NK-92 treated with Interleukin-12 subunit alpha and Interleukin-12 subunit beta, amount 100 ng/mL, for 24 hours (cell line): ENCODE data around the gene SLC29A3.

Experiments used
- DNase-seq: peaks from one replicate; lab custom pipeline; 2025; lab: John Stamatoyannopoulos, UW

The SLC29A3 gene

DNA sequence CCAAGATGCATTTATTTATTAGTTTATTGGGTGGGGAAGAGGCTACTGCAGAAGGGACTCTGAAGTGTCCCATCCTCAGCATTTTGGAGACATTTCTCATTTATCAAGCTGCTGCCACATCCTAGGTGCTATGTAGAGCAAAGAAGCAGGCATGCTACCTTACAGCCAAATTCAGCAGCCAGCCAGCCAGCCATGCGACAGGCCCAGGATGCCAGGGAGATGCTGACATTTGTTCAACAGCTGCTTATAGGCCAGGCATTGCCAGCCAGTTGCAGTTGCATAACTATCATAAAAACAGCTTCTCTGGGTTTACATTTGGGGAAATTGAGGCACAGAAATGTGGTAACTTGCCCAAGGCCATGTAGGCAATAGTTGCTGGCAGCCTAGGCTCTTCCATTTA is 2.3 kb downstream of the SLC29A3 start:
- no peak for DNase-seq

DNA sequence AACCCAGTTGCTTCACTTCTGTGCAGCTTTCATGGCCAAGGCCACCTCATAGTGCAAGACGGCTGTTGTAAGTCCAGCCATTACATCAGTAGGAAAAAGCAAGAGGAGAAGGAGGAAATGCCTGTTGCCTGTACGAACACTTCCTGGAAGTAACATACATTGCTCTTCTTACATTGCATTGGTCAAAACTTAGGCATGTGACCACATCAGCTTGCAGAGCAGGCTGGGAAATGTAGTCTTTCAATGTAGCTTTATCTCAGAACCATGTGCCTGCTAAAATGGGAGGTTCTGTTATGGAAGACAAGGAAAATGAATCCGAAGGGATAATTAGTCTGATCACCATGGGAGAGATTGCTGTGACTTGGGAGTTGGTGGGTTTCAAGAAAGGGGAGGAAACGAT is 4.3 kb downstream of the SLC29A3 start:
- DNase-seq, result no peak

DNA sequence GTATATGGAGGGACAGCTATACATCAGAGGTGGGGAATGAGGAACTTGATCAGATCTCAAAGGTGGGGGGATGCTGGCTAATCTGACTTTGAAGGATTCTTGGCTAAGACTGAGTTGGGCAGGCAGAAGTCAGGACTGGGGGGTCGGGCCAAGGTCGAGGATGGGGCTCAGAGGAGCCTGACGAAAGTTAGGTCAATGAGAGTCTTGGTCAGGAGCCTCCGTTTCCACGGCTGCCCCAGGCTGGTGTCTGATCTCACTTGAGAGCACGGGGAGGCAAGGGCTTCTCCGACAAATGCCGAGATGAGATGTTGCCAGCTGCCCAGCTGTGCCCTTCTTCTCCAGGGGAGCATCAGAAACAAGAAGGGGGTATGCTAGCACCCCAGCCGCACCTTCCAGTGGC is 5.7 kb downstream of the SLC29A3 start:
- DNase-seq, result no peak

DNA sequence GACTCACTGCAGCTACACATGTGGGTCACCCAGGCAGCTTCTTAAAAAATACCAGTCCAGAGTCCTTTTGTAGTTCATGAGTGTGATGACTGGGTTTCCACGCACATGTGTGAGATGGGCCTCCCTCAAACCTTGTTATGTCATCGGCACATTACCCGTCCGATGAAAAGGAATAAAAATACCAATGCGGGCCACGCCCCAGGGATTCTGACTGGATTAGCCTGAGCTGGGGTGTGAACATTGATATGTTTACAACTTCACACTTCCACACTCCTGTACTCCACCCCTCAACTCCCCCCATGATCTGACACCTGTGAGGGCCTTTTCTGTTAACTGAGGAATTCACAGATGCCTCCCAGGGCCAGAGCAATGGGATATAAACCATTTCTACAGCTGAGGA is 6.2 kb downstream of the SLC29A3 start:
- no peak for DNase-seq

DNA sequence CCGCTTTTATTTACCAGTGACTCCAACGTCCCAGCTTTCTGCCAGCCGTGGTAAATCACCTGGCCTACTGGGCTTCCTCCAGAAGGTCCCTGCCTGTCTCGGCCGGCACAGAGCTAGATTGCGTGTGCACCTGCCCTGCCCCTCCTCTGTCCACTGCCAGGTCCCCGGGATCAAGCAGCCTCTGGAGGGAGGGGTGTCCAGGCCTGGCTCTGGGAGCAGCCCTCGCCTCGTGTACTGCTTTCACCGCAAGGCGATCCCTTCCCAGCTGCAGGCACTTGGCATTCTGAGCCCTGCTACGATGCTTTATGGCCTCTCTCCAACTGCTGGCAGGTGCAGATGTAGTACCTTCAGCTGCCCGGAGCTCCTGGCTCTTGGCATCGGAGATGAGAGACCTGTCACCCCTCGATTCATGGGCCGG is 7.4 kb downstream of the SLC29A3 start:
- DNase-seq, result no peak

DNA sequence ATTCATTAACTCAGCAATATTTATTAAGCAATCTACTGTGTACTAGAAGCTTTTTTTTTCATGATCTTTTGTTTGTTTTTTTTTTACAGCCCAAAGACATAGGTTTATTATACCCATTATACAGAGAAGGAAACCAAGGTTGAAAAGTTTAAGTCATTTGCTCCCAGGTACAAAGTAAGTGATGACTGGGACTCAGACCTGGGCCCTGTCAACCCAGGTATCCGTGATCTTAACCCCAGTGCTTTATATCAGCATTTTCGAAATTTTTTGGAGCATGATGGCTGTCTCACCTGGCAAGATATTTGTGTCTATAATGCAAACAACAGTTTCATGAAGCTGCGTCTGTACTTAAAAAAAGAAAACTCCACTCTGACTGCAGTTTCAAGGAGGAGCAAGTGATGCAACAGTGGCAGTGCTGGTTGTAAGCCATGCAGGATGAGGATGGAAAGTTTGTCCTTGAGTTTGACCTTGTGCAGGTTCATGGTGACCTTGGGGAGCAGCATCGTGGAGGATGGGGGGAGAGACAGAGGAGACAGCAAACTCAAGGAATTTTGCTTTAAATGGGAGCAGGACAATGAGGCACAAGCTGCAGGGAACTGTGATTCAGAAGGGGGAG is 11.8 kb downstream of the SLC29A3 start:
- DNase-seq, result no peak

DNA sequence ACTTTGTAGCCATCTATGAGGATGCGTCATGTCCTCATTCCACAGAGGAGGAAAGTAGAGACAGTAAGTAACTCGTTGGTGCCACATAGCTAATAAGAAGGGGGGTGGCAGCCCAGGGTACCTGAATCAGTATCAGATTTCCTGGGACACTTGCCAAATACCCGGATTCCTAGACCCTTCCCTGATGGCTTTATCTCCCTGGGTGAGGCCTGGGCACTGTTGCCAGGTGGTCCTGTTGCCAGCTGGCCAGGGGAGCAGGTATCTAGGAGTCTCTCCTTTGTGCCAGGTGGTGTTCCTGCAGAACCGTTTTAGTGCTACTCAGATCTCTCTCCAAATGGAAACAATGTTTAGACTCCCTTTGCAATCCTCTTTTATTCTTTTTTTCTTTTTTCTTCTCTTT is 12.7 kb downstream of the SLC29A3 start:
- no peak for DNase-seq

DNA sequence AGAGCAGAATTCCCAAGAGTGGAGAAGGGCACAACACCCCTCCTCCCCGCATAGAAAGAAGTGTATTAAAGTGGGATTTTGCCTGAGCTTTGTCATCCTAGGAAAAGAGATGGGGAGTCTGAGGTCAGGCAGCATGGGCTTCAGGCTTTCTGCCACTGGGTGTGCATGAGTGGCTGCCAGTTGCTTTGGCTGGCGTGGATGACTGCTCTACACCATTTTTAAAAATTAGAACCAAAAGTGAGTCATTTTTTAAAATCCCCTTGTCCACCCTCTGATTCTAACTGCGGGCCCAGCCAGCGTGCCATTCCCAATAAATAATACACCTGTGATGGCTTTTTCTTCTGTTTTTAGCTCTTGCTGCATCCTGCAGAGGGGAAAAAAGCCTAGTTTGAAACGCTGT is 13.4 kb downstream of the SLC29A3 start:
- DNase-seq, result no peak

DNA sequence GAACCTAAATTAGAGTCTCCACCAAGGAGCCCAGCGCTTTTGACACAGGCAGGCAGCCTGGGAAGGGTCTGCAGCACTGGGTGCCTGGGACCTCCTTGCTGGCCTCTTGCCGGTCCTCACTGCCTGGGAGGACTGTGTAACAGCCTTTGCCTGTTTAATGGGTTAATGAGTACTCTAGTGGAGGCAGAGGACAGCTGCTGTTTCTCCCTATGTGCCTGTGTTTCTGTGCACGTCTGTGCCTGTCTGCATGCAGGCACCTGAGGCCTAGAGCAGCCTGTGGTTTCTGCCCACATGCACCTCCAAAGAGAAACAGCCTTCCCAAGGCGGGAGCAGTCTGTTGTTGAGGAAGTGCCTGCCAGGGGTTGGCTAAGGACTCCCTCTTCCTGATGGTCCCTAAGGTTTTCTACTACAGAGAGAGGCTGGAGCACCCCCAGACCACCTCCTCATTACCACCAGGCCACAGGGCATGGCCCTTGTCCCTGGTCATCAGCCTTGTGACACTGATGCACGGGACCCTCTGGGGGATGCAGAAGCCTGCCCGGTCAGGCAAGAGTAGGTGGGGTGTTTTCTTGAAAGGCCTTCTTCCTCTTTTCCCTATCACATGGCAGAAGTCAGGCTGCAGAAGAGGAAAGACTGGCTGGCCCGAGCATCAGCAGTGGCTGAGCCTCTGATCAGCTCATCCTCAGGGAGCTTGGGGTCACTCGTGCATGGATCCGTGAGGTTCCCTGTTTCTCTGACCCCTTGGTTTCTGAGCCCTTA is 14.2 kb downstream of the SLC29A3 start:
- DNase-seq, result no peak

DNA sequence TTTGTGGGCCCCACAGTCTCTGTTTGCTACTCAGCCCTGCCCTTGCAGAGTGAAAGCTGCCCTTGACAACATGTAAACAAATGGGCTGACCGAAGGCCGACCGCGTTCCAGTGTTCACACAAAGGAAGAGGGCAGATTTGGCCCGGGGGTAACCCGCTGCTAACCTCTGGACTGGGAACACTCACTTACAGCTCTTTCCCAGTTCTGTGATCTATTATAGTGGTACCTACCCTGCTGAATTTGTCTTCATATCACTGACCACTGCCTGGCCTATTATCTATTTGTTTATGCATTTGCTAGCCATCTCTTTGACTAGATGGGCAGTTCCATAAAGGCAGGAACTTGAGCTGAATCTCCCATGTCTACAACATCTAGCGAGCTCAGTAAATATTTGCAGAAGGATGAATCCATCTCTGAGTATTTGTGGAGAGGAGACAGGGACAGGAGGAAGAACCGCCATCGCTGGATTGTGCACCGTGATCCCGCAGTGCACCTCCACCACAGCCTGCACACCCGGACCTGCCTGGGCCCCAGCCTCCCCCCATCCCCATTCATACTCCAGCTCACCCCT is 15.2 kb downstream of the SLC29A3 start:
- DNase-seq, result no peak

DNA sequence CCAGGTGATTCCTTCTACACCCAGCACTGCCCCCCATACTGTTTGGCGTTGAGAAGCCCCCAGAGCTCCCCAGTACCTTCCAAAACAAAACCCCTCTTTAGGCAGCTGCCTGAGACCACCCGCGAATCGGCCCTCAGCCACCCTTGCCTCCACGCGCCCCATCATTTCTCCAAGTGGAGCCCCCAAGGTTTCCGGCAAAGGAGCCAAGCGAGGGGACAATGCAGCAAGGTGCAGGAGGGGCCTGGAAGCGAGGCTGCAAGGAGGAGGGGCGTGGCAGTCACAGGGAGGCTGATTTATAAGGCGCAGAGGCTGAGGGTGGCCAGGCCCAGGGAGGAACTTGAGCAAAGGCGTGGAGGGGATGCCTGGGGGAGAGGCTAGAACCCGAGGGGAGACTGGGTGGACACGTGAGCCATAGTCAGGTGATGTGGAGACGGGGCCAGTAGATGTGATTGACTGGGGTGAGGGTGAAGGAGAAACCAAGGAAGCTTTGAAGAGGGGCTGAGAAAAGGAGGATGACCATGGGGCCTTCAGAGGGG is 16.2 kb downstream of the SLC29A3 start:
- DNase-seq, result no peak

DNA sequence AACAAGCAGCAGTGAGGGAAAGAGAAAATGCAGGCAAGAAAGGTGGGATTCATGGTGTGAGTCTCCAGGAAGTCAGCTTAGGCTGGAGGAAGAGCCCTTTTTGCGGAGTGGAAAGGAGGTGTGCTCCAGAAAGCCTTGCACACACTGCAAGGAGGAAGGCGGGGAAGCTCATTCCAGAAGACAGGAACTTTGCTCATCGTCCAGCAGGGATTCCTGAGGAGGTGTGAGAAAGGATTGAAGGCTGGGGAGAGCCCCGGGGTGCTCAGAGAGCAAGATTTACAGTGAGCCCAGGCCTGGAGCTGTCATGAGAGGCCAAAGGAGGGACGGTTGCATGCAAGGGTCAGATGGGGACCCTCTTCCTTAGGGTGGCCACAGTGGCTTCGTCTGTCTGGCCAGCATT is 17.6 kb downstream of the SLC29A3 start:
- DNase-seq, result no peak

DNA sequence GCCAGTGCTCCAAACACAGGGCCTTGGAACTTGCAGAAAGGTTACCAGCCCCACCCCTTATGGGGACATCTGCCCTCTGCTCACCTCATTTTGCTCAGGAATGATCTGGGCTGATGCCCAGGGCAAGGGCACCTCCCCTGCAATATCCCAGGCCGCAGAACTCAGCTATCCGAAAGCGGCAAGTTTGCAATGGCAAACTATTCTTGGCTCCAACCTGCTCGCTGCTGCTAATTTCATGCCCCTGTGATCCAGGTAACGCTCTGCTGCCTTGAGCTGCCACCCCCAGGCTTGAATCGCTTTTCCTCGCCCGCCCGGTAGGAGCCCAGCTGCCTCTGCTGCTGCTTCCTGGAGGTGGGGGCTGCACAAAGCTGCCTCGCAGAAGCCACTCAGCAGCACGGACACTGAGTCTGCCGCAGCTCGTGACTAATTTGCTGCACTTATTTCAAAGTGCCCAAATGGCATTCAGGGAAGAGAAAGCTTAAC is 18.2 kb downstream of the SLC29A3 start:
- DNase-seq, result no peak

DNA sequence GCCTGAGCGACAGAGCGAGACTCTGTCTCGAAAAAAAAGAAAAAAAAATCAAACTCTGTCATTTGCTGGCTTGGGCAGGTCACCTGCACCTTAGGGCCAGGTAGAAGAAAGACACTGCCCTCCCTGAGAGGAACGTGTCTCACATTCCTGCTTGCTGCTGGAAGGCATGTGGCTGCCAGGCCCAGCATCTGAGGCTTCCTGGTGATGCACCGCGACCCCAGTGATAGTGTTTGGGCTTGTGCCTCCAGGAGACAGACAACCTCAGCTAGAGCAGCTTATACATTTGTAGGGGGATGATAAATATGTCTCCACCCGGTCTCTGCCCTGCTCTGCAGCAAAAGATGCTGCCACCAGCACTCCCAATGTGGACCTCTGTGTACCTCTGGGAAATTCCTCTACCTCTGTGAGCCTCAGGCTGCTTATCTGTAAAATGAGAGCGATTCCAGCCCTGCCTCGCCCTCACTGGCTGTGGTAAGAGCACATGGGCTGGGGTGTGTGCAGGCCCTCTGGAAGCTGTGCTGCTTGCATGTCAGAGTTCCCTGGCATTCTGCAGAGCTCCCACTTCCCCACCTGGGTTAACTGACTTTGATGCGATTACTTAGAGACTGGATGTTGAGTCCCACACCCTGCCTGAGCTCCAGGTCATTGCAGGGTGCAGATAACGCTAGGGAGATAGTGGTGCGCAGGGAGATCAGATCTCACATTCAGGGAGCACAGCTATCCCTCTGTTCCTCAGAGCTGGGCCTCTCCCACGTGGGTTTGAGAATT is 19.9 kb downstream of the SLC29A3 start:
- no peak for DNase-seq

DNA sequence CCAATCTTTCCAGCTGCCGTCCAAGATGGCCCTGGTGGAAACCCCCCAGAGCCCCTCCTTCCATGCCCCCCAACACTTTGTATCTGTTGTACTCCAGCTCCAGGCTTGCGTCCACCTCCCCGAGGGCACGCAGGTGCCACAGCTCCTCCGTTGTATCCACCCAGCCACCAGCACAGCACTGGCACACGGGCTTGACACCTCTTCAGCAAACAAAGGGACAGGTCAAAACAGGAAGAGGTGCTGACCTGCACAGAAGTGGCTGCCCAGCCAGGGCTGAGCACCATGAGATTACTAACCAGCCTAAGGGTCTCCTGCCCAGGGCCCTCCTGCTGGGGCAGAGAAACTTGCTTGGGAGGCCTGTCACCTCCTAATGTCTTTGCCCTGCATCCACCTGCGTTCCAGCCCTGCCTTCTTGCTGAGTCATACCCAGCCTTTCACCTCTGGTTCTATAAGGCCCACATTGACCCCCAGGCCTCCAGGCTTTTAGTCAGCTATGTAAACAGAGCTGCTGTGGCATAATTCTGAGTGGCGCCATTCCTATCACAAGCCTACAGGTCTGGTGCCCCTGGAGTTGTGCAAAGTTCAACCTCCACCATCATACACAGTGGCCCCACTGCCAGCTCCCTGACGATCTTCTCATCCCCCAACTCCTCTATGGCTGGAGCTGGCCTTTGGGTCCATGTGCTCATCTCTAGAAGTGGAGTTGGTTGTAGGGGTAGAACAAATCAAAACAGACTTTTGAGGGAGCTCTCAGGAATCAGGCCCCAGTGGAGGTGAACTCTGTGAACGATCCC is 20.9 kb downstream of the SLC29A3 start:
- DNase-seq, result no peak

DNA sequence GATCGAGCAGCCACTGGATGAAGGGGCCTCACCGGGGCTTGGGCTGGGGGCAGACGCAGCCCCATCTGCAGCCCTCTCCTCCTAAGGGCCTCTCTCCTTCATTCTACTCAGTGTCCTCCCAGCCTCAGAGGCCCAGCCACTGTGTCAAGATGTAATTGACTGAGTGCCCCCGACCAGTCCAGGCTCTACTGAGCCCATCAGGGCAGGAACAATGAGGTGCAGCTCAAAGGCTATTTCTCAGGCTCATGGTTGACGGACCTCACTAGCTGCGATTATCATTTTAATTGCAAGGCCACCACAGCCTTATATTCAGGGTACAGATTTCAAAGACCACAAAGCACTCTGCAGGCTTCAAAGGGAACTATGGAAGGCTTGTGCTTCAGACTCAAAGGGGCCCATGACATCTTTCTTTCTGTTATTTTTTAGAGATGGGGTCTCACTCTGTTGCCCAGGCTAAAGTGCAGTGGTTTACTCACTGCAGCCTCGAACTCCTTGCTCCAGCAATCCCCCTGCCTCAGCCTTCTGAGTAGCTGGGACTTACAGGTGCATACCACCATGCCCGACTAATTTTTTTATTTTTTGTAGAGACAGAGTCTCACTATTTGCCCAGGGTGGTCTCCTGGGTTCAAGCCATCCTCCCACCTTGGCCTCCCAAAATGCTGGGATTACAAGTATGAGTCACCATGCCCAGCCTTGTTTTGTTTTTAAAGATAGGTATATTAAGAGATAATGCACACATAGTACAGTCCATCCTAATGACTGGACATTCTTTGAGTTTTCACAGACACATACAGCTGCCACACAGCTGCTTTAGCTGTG is 23.7 kb downstream of the SLC29A3 start:
- DNase-seq, result no peak

DNA sequence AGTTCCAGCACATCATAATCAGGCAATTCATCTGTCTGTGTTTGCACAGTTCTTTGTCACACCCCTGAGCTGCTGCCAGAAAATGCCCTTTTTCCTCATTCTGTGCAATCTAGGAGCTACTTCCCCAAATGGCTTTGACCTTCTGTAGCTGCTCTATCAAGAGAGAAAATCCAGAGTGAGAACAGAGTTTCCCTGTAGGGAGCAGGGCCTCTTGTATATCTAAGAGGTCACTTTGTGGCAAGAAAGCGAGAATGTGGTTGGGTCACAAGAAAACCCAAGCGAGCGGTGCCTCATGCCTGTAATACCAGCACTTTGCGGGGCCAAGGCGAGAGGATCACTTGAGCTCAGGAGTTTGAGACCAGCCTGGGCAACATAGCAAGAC is 24.3 kb downstream of the SLC29A3 start:
- DNase-seq, result no peak

DNA sequence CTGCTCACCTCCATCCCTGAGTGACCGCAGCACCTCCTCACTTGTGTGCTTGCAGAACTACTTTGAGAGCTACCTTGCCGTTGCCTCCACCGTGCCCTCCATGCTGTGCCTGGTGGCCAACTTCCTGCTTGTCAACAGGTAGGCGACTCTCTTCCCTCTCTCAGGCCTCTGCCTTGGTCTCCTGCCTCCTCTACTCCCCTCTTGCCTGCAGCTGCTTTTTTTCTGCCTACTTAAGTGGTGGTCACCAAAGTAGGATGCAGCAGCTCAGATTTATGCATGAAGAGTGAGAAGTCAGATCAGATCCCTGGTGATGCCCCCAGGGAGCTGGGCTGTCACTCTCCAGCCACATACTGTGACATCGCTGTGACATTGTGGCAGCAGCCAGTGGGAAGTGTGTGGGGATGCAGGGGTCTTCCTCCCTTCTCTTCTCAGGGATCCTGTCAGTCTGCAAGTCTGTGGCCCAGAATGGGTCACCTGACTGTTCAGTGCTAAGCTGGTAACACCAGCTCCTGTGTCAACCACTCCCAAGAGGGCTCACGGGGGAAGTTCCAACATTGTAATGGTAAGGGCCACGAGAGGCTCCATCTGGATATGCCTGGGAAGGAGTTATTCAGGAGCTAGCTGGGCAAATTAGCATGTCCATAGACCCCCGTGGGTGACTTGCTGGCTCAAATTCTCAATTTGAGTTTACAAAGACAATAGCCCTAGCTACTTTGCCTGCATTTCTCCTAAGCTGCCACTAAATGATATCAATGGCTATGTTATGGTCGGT is 25.3 kb downstream of the SLC29A3 start:
- no peak for DNase-seq

DNA sequence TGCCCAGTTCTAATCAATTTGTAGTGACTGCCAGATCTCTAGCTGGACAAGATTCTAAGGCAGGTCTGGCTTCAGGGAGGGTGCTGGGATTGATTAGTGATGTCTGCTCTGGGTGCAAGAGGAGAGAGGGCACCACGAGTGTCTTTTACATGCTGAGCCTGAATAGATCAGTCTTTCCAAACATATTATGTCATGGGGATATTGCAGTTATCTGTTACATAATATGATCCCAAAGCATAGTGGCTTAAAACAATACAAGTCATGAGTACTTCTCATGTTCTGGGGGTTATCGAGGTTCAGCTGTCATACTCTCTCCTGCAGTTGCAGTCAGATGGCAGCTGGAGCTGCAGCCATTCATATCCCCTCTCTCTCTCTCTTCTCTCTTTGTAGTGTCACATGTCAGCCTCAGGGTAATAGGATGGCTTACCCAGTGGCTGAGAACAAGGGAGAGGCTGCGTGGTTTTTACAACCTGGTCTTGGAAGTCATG is 26.0 kb downstream of the SLC29A3 start:
- no peak for DNase-seq

DNA sequence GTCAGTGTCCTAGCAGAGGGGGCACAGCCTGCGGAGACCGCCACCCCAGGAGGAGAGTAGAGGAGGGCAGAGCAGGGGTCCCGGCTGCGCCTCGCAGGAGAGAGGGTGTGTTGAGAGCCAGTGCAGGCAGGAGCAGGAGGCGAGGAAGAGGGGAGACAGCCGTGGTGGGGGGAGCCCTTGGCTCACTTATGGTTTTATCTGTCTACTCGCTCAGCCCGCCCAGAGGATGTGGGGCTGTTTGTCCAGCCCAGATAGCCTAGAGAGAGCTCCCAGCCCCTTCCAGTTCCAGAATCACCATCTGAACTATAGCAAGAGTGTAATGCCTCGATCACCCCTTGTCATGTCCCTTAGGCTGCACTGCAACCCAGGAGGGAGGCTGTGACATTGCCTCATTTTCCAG is 26.6 kb downstream of the SLC29A3 start:
- DNase-seq, result no peak
